GM18517 (cell line): ENCODE data around the gene HSD17B1.
"Not testable (repeated sequence)": the region's sequence is repeated elsewhere in the genome, so short reads cannot be mapped to it uniquely, and the experiment has no call there.

Experiments used
- ATAC-seq: cut with Tn5 transposase; IDR thresholded peaks from one replicate; pipeline ENCODE4 v1.9.1; 2021; ENCODE audit warnings: mild to moderate bottlenecking, moderate library complexity; ENCODE audit not compliant: unreplicated experiment

Gene HSD17B1

GRCh38 chr17:42545755-42546505, 6.8 kb upstream of the HSD17B1 start:
- not testable (repeated sequence) for ATAC-seq

- no peak for ATAC-seq
Measured at GRCh38 chr17:42547001-42547461, 5.7 kb upstream of the HSD17B1 start.

GRCh38 chr17:42547698-42548069, 5.0 kb upstream of the HSD17B1 start:
- no peak for ATAC-seq

- ATAC-seq = no peak
Measured at GRCh38 chr17:42548070-42548837, 4.5 kb upstream of the HSD17B1 start.

- ATAC-seq = no peak
Measured at GRCh38 chr17:42548993-42549755, 3.5 kb upstream of the HSD17B1 start.

GRCh38 chr17:42553161-42553818, 567 bp downstream of the HSD17B1 start:
- no peak for ATAC-seq

GRCh38 chr17:42553866-42554249, 1.1 kb downstream of the HSD17B1 start:
- no peak for ATAC-seq

GRCh38 chr17:42554250-42555121, 1.8 kb downstream of the HSD17B1 start:
- peak; percentile 52 for ATAC-seq

GRCh38 chr17:42555122-42555622, 2.4 kb downstream of the HSD17B1 start:
- peak; percentile 8 for ATAC-seq

- not testable (repeated sequence) for ATAC-seq
Measured at GRCh38 chr17:42555961-42556617, 3.4 kb downstream of the HSD17B1 start.

GRCh38 chr17:42559075-42559474, 6.4 kb downstream of the HSD17B1 start:
- ATAC-seq = no peak

- ATAC-seq = no peak
Measured at GRCh38 chr17:42560246-42560645, 7.5 kb downstream of the HSD17B1 start.

- ATAC-seq = no peak
Measured at GRCh38 chr17:42561897-42562387, 9.2 kb downstream of the HSD17B1 start, which contains the start of gene COASY. COASY (plus strand) TSS chr17:42562148; CDS start chr17:42562623, 475 bp downstream.

GRCh38 chr17:42562388-42563142, 9.8 kb downstream of the HSD17B1 start:
- no peak for ATAC-seq

GRCh38 chr17:42563143-42563509, 10.4 kb downstream of the HSD17B1 start:
- no peak for ATAC-seq

- no peak for ATAC-seq
Measured at GRCh38 chr17:42563543-42563942, 10.8 kb downstream of the HSD17B1 start.

- ATAC-seq = no peak
Measured at GRCh38 chr17:42563950-42564349, 11.2 kb downstream of the HSD17B1 start.

GRCh38 chr17:42564815-42565522, 12.2 kb downstream of the HSD17B1 start:
- ATAC-seq = no peak
